Hepatocyte (in vitro differentiated cells): ENCODE data around the gene DPF3.

ENCODE experiments used
- CTCF ChIP-seq: fragments of 200-600 bp; sonication (generic); IDR thresholded peaks from 2 replicates; pipeline ENCODE4 v1.5.1; 2016; ENCODE audit warnings: antibody characterized with exemption, mild to moderate bottlenecking; ENCODE audit not compliant: poor library complexity
- EZH2phosphoT487 ChIP-seq: fragments of 200-600 bp; sonication (generic); IDR thresholded peaks from one replicate; pipeline ENCODE4 v1.6.1; 2018; ENCODE audit warnings: antibody characterized with exemption, mild to moderate bottlenecking, low read depth, moderate library complexity; ENCODE audit not compliant: unreplicated experiment, severe bottlenecking

DNA sequence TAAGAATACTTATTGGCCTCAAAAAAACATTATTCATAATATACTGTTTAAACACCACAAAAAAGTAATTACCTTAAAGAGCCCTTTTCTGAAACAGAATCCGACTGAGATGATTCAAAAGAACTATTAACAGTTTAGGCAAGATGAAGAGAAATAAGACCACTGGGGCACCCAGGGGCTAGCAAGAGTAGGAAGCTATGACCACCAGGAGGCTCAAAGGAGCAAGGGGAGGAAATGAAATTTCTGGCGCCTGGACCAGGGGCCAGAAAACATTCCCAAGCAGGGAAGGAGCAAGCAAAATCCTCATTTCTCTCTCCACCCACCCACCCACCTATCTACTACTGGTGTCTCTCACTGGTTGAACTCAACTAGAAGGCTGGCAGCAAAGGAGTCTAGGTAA, 26.1 kb upstream of the DPF3 start:
- TF ChIP-seq CTCF (no peak), EZH2phosphoT487 (no peak)
